NT2/D1 (cell line): Measurements from ENCODE around the gene DDX17.

Experiments
- SUZ12 ChIP-seq: IDR thresholded peaks from 2 replicates; pipeline ENCODE4 v1.6.1; 2011; ENCODE audit not compliant: insufficient read length, insufficient read depth; ENCODE audit errors: extremely low read depth
- YY1 ChIP-seq: IDR thresholded peaks from 2 replicates; pipeline ENCODE4 v1.6.1; 2011; ENCODE audit not compliant: insufficient read length, insufficient read depth
- ZNF274 ChIP-seq: IDR thresholded peaks from 2 replicates; pipeline ENCODE4 v1.6.1; 2011; ENCODE audit warnings: mild to moderate bottlenecking, low read depth, low read length

DNA sequence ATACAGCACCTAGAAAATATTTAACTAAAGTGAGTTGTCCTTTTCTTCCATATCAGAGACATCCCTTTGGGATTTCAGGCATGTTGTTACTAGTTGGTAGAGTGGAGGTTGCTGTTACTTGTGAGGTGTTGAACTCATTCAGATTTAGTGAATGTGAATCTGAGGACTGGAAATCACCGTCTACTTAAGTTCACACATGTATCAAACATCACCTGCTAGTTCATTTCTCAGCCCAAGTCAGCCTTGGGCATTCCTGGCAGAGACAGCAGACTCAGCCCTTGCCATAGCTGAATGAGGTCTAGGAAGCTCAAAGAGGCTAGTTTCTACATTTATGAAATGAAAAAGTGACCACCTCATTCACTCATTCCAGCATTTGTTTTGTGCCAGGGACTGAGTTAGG, 28.5 kb downstream of the DDX17 start:
- no peak for TF ChIP-seq ZNF274
- no peak for TF ChIP-seq YY1
- no peak for TF ChIP-seq SUZ12
